K562 (cell line): ENCODE results near the gene TRIM71. TPM values are rescaled to one million over a fixed set of nuclear protein-coding genes. Genes with fewer than 3 reads are reported as not detected.

Experiments
- ATAC-seq: fragments of 200-7000 bp; cut with Tn5 transposase; 3 replicates; pipeline ENCODE4 v1.9.1; 2020; ENCODE audit warnings: moderate library complexity
- BruUV-seq: library from RNA; stranded (reverse); fragments of 400-500 nt; replicated peaks from 2 replicates; lab custom pipeline; 2021; lab: Mats Ljungman, UMichigan
- CTCF ChIA-PET: fragments of 300-600 bp; formaldehyde crosslinking; extraction: SDS; loops from one replicate; lab custom pipeline; 2021; ENCODE audit warnings: low intra/inter-chr PET ratio; lab: Yijun Ruan, JAX
- POLR2A ChIA-PET: fragments of 300-600, 350-650 bp; sonication (Branson Sonifier 250); formaldehyde crosslinking; extraction: SDS; loops from one replicate; lab custom pipeline; 2021; ENCODE audit warnings: antibody characterized with exemption, inconsistent platforms; lab: Yijun Ruan, JAX
- DNase-seq, 4 experiments: peaks; one replicate each; pipeline versions ENCODE4 v3.0.0 to v3.0.0-alpha.2; 2011 to 2018; ENCODE audit warnings: low spot score in 3 of 4, mixed read lengths in 3 of 4; ENCODE audit errors: extremely low read depth in 1 of 4
- FAIRE-seq: peaks from 2 replicates; lab custom pipeline; 2011; peaks lifted over from hg19 to GRCh38; lab: Jason Lieb, UNC
- H2AFZ ChIP-seq: 2 replicates; pipeline ENCODE4 v1.6.0; 2011; ENCODE audit warnings: low read depth, low read length, control low read depth, inconsistent platforms
- H3K27ac ChIP-seq: fragments of 200-600 bp; 3 replicates; pipeline ENCODE4 v1.8.0; 2011; ENCODE audit warnings: low read depth, mild to moderate bottlenecking, control low read depth, inconsistent platforms, low read length, moderate library complexity, mixed read lengths; ENCODE audit errors: extremely low read depth
- H3K27me3 ChIP-seq, 2 experiments: fragments of 300-600 bp in 1 of 2; 2 replicates in 1 of 2; 3 replicates in 1 of 2; pipeline versions ENCODE4 v1.6.0 to v1.8.0; 2011; ENCODE audit warnings: inconsistent platforms in 2 of 2, low read length in 2 of 2, mild to moderate bottlenecking in 1 of 2, mixed read lengths in 1 of 2, moderate library complexity in 1 of 2; ENCODE audit not compliant: control insufficient read depth in 2 of 2, insufficient read depth in 2 of 2
- H3K36me3 ChIP-seq: fragments of 300-600 bp; 3 replicates; pipeline ENCODE4 v1.8.0; 2011; ENCODE audit warnings: mild to moderate bottlenecking, low read length, inconsistent platforms; ENCODE audit not compliant: control insufficient read depth, insufficient read depth
- H3K4me1 ChIP-seq, 2 experiments: fragments of 200-600 bp in 1 of 2; replicated peaks in 1 of 2; 2 replicates in 1 of 2; 3 replicates in 1 of 2; pipeline versions ENCODE4 v1.5.1 to v1.8.0; 2011; ENCODE audit warnings: inconsistent platforms in 2 of 2, low read length in 2 of 2, mild to moderate bottlenecking in 1 of 2, mixed read lengths in 1 of 2, moderate library complexity in 1 of 2; ENCODE audit not compliant: control insufficient read depth in 2 of 2, insufficient read depth in 2 of 2
- H3K4me2 ChIP-seq: 2 replicates; pipeline ENCODE4 v1.6.1; 2011; ENCODE audit warnings: low read length, control low read depth, inconsistent platforms, mixed read lengths; ENCODE audit not compliant: insufficient read depth
- H3K4me3 ChIP-seq: fragments of 200-600 bp; sonication (generic), shearing (Covaris generic); 2 replicates; pipeline ENCODE4 v1.5.1; 2016; ENCODE audit warnings: control low read depth, inconsistent platforms
- H3K79me2 ChIP-seq: fragments of 200-600 bp; 3 replicates; pipeline ENCODE4 v1.8.0; 2011; ENCODE audit warnings: low read length, inconsistent platforms; ENCODE audit not compliant: control insufficient read depth, insufficient read depth
- H3K9ac ChIP-seq, 2 experiments: 2 replicates each; pipeline versions ENCODE4 v1.6.0 to v1.6.1; 2011; ENCODE audit warnings: low read depth in 2 of 2, low read length in 2 of 2, control low read depth in 1 of 2, inconsistent platforms in 1 of 2, mild to moderate bottlenecking in 1 of 2, mixed read lengths in 1 of 2; ENCODE audit not compliant: insufficient read depth in 1 of 2
- H3K9me1 ChIP-seq: one replicate; pipeline ENCODE4 v1.6.0; 2011; ENCODE audit warnings: inconsistent platforms, mild to moderate bottlenecking, low read length, moderate library complexity; ENCODE audit not compliant: control insufficient read depth, insufficient read depth
- H3K9me3 ChIP-seq: replicated peaks from 2 replicates; pipeline ENCODE4 v1.5.1; 2011; ENCODE audit warnings: low read depth, low read length, inconsistent platforms; ENCODE audit not compliant: control insufficient read depth, insufficient read depth
- H4K20me1 ChIP-seq: replicated peaks from 2 replicates; pipeline ENCODE4 v1.6.1; 2011; ENCODE audit warnings: low read length, inconsistent platforms, mixed read lengths; ENCODE audit not compliant: control insufficient read depth, insufficient read depth
- CC2D1A ChIP-seq: fragments of 450-650 bp; IDR thresholded peaks from 2 replicates; pipeline ENCODE4 v1.6.1; 2017; ENCODE audit warnings: mild to moderate bottlenecking
- KLF1 ChIP-seq: fragments of 450-650 bp; IDR thresholded peaks from 2 replicates; pipeline ENCODE4 v1.6.1; 2016; ENCODE audit warnings: missing genetic modification characterization, missing compliant biosample characterization
- RBBP5 ChIP-seq: fragments of 200-600 bp; sonication (generic); IDR thresholded peaks from 2 replicates; pipeline ENCODE4 v1.6.1; 2012; ENCODE audit warnings: borderline replicate concordance, mild to moderate bottlenecking, low read length, control low read depth, inconsistent platforms; ENCODE audit not compliant: insufficient read depth, poor library complexity, severe bottlenecking
- SRF ChIP-seq, 2 experiments: fragments of 250-450, 450-650 bp in 1 of 2; sonication (Bioruptor Pico) in 1 of 2; sonication (generic) in 1 of 2; formaldehyde crosslinking; IDR thresholded peaks; 2 replicates each; pipeline versions ENCODE4 v1.5.0 to v1.5.1; 2020 to 2022; ENCODE audit warnings: mild to moderate bottlenecking in 1 of 2, missing genetic modification reagents in 1 of 2
- TEAD1 ChIP-seq, 2 experiments: fragments of 450-650 bp in 1 of 2; sonication (generic) in 1 of 2; formaldehyde crosslinking; IDR thresholded peaks; 2 replicates each; pipeline versions ENCODE4 v1.4.0 to v1.8.0; 2020 to 2022; ENCODE audit warnings: mild to moderate bottlenecking in 2 of 2, missing genetic modification reagents in 1 of 2
- ZNF561 ChIP-seq: fragments of 450-650 bp; formaldehyde crosslinking; conservative IDR thresholded peaks from 2 replicates; pipeline ENCODE4 v1.4.0; 2020; ENCODE audit warnings: mild to moderate bottlenecking, moderate library complexity
- WGBS: fragments of 100-300 bp; shearing (Covaris generic); methylation state at CpG from one replicate; pipeline ENCODE4 v1.1.6; 2016; ENCODE audit warnings: low coverage, mixed read lengths; ENCODE audit not compliant: insufficient coverage; ENCODE audit errors: missing lambda C conversion rate; 5-methylcytosine and 5-hydroxymethylcytosine counted together
- in situ Hi-C: fragments of 300-500 bp; cut with MboI; formaldehyde crosslinking; loops from 4 replicates; pipeline ENCODE4 v1.15.0; 2018; ENCODE audit warnings: inconsistent platforms, mixed read lengths
- intact Hi-C: fragments of 100-400 bp; cut with micrococcal nuclease; formaldehyde crosslinking; loops from 2 replicates; pipeline ENCODE4 v1.14.2; 2022
- polyA plus RNA-seq, 8 experiments: library from polyadenylated mRNA; depleted of rRNA in 4 of 8; stranded (reverse) in 5 of 8; unstranded in 3 of 8; fragments of >200 nt; fragmentation: Nextera tagmentation in 2 of 8; fragmentation: Illumina TruSeq in 1 of 8; extraction: Ambion mirVana in 2 of 8; extraction: Trizol in 1 of 8; gene quantifications; 2 replicates each; pipeline versions ENCODE4 v1.2.1 to v1.2.3, GENCODE V29; 2011 to 2014; ENCODE audit warnings: inconsistent platforms in 1 of 8, missing spikeins in 1 of 8
- total RNA-seq, 7 experiments: library from RNA; depleted of rRNA in 6 of 7; stranded (reverse); fragments of >200 nt in 6 of 7; fragmentation: Illumina TruSeq in 2 of 7; extraction: Trizol in 2 of 7; gene quantifications; 2 replicates each; pipeline versions ENCODE4 v1.2.1 to v1.2.3, GENCODE V29; 2011 to 2021; ENCODE audit warnings: low replicate concordance in 1 of 7
- TF ChIP-seq, protein P1 (sequence below): IDR thresholded peaks from 2 replicates; pipeline ENCODE4 v1.6.1; 2016; ENCODE audit warnings: missing genetic modification characterization, missing compliant biosample characterization
- TF ChIP-seq, protein P2 (sequence below): sonication (generic); formaldehyde crosslinking; IDR thresholded peaks from 2 replicates; pipeline ENCODE4 v1.5.0; 2020; ENCODE audit warnings: missing genetic modification reagents
- TF ChIP-seq, protein P3 (sequence below): fragments of 250-450 bp; sonication (Bioruptor Pico); IDR thresholded peaks from 2 replicates; pipeline ENCODE4 v1.4.0; 2020; ENCODE audit warnings: borderline replicate concordance
- TF ChIP-seq, protein P4 (sequence below), 3 experiments: fragments of 200-800 bp in 1 of 3; sonication (Bioruptor generic) in 1 of 3; sonication (generic) in 1 of 3; formaldehyde crosslinking in 1 of 3; IDR thresholded peaks; 2 replicates each; pipeline versions ENCODE4 v1.6.1 to v1.8.0; 2016 to 2022; ENCODE audit warnings: mild to moderate bottlenecking in 2 of 3, missing compliant biosample characterization in 2 of 3, missing genetic modification characterization in 2 of 3, missing genetic modification reagents in 1 of 3

TRIM71 gene
- total and polyA plus RNA-seq, 9 of the 15 experiments (the other 6 are each of a cell fraction or from before 2014, with no cell fraction given), result 0.04 to 0.11 TPM; not detected in 7

DNA sequence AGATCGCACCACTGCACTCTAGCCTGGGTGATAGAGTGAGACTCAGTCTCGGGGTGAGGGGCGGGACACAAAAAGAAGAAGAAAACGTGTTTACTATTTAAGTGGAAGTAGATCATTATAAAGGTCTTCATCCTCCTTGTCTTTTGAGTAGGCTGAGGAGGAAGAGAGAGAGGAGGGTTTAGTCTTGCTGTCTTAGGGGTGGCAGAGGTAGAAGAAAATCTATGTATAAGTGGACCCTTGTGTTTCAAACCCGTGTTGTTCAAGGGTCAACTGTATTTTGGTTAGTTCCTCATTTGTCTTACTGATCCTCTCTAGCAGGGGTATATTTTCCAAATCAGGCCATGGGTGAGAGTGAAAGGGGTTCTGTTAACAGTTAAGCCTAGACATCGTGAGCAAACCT lies 40.1 kb downstream of the TRIM71 start:
- in situ Hi-C loops, result no loop called here
- no peak overlapping the region; the same call in 1 of the 2 replicates for H2AFZ ChIP-seq
- H3K9me3 ChIP-seq, result no peaks in the 10 kb centered on the region
- no peak for DNase-seq
- POLR2A ChIA-PET, result no interaction called here
- H3K9me1 ChIP-seq, result no peaks in the 10 kb centered on the region
- intact Hi-C loops, result no loop called here
- H3K4me2 ChIP-seq, result no peak overlapping the region
- H4K20me1 ChIP-seq, result no peaks in the 10 kb centered on the region
- H3K36me3 ChIP-seq, result no peaks in the 10 kb centered on the region
- 17% methylated on average over 6 of the region's 6 CpGs for WGBS
- BruUV-seq, result no TSS peak
- FAIRE-seq, result no peak
- H3K27ac ChIP-seq, result no peak overlapping the region
- H3K79me2 ChIP-seq, result no peaks in the 10 kb centered on the region
- no peaks in the 10 kb centered on the region for H3K4me1 ChIP-seq
- H3K27me3 ChIP-seq, result peaks cover 23 to 45% of the 10 kb centered on the region in 2 experiments
- CTCF ChIA-PET, result no interaction called here
- H3K9ac ChIP-seq, result no peak overlapping the region
- ATAC-seq, result peak; percentile 10; the same call in 1 of the 3 replicates
- H3K4me3 ChIP-seq, result no peak overlapping the region
- TF ChIP-seq, protein P1, sequence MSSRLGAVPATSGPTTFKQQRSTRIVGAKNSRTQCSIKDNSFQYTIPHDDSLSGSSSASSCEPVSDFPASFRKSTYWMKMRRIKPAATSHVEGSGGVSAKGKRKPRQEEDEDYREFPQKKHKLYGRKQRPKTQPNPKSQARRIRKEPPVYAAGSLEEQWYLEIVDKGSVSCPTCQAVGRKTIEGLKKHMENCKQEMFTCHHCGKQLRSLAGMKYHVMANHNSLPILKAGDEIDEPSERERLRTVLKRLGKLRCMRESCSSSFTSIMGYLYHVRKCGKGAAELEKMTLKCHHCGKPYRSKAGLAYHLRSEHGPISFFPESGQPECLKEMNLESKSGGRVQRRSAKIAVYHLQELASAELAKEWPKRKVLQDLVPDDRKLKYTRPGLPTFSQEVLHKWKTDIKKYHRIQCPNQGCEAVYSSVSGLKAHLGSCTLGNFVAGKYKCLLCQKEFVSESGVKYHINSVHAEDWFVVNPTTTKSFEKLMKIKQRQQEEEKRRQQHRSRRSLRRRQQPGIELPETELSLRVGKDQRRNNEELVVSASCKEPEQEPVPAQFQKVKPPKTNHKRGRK (tag), result no peak
- TF ChIP-seq, protein P2, sequence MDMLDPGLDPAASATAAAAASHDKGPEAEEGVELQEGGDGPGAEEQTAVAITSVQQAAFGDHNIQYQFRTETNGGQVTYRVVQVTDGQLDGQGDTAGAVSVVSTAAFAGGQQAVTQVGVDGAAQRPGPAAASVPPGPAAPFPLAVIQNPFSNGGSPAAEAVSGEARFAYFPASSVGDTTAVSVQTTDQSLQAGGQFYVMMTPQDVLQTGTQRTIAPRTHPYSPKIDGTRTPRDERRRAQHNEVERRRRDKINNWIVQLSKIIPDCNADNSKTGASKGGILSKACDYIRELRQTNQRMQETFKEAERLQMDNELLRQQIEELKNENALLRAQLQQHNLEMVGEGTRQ (CRISPR knock-in tag), result no peak
- no peak for TF ChIP-seq ZNF561
- TF ChIP-seq TEAD1 (CRISPR knock-in tag; IDR thresholded peaks at IDR 0.05), result no peak
- TF ChIP-seq, protein P3, sequence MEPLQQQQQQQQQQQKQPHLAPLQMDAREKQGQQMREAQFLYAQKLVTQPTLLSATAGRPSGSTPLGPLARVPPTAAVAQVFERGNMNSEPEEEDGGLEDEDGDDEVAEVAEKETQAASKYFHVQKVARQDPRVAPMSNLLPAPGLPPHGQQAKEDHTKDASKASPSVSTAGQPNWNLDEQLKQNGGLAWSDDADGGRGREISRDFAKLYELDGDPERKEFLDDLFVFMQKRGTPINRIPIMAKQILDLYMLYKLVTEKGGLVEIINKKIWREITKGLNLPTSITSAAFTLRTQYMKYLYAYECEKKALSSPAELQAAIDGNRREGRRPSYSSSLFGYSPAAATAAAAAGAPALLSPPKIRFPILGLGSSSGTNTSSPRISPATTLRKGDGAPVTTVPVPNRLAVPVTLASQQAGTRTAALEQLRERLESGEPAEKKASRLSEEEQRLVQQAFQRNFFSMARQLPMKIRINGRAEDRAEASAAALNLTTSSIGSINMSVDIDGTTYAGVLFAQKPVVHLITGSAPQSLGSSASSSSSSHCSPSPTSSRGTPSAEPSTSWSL (CRISPR knock-in tag), result no peak
- TF ChIP-seq SRF (CRISPR knock-in tag; IDR thresholded peaks at IDR 0.05), result no peak
- no peak for TF ChIP-seq CC2D1A
- TF ChIP-seq RBBP5, result no peak
- TF ChIP-seq, protein P4, sequence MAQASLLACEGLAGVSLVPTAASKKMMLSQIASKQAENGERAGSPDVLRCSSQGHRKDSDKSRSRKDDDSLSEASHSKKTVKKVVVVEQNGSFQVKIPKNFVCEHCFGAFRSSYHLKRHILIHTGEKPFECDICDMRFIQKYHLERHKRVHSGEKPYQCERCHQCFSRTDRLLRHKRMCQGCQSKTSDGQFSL (CRISPR knock-in tag; IDR thresholded peaks at IDR 0.05), result no peak
- TF ChIP-seq, protein P4 (tag; IDR thresholded peaks at IDR 0.05), result no peak
- no peak for TF ChIP-seq KLF1 (tag)
